NCI-H345 treated with DMSO at 0.1 percent for 48 hours (cell line): Measurements from ENCODE around the gene OR10A2.
"Not testable (repeated sequence)": the region's sequence is repeated elsewhere in the genome, so short reads cannot be mapped to it uniquely, and the experiment has no call there.

Source experiments
- DNase-seq: peaks from one replicate; lab custom pipeline; 2025; ENCODE audit not compliant: unreplicated experiment; lab: John Stamatoyannopoulos, UW

Gene OR10A2

GRCh38 chr11:6882751-6883150 lies 19.9 kb downstream of the OR10A2 start:
- no peak for DNase-seq

- DNase-seq = not testable (repeated sequence)
These were observed 24.9 kb downstream of the OR10A2 start for GRCh38 chr11:6887711-6888110.

- DNase-seq = no peak
These were observed 26.0 kb downstream of the OR10A2 start for GRCh38 chr11:6888830-6889229.

- no peak for DNase-seq
These were observed 27.0 kb downstream of the OR10A2 start for GRCh38 chr11:6889835-6890234.

GRCh38 chr11:6892400-6892799 lies 29.5 kb downstream of the OR10A2 start, which contains the start of gene OR2D2:
Gene OR2D2 (minus strand): TSS chr11:6892500. CDS start chr11:6892500, 0 bp downstream.
- DNase-seq = no peak

GRCh38 chr11:6894097-6894496 lies 31.2 kb downstream of the OR10A2 start:
- DNase-seq = no peak

- no peak for DNase-seq
These were observed 32.2 kb downstream of the OR10A2 start for GRCh38 chr11:6895010-6895409.

- DNase-seq = no peak
These were observed 36.1 kb downstream of the OR10A2 start for GRCh38 chr11:6898911-6899310.

GRCh38 chr11:6900327-6900999 lies 37.6 kb downstream of the OR10A2 start:
- no peak for DNase-seq

GRCh38 chr11:6904804-6905203 lies 41.9 kb downstream of the OR10A2 start:
- not testable (repeated sequence) for DNase-seq

- DNase-seq = no peak
These were observed 48.5 kb downstream of the OR10A2 start for GRCh38 chr11:6911378-6911777.

- no peak for DNase-seq
These were observed 49.1 kb downstream of the OR10A2 start for GRCh38 chr11:6911948-6912347.

- DNase-seq = no peak
These were observed 56.8 kb downstream of the OR10A2 start for GRCh38 chr11:6919698-6920097.

GRCh38 chr11:6920702-6921101 lies 57.8 kb downstream of the OR10A2 start, which contains the start of gene OR2D3:
Gene OR2D3 (plus strand): TSS chr11:6921002. CDS start chr11:6921002, 0 bp downstream.
- DNase-seq = no peak
